HFFc6 (cell line): ENCODE measurements around the gene GFI1. TPM values are rescaled to one million over a fixed set of nuclear protein-coding genes. Genes with fewer than 3 reads are reported as not detected.
A peak's percentile ranks its signal among the peaks of the same experiment; 100 is the strongest.

ENCODE experiments used
- DNase-seq: peaks from one replicate; pipeline ENCODE4 v3.0.0-alpha.2; 2018
- H3K27ac Mint-ChIP-seq: 2 replicates; pipeline ENCODE4 v1.8.0; 2020; ENCODE audit warnings: mild to moderate bottlenecking, mixed read lengths
- H3K27me3 Mint-ChIP-seq: 2 replicates; pipeline ENCODE4 v1.8.0; 2021; ENCODE audit warnings: mild to moderate bottlenecking, moderate library complexity, mixed read lengths; ENCODE audit not compliant: insufficient read depth
- H3K36me3 Mint-ChIP-seq: 2 replicates; pipeline ENCODE4 v1.8.0; 2021; ENCODE audit warnings: low read depth, mixed read lengths
- H3K4me1 Mint-ChIP-seq: 2 replicates; pipeline ENCODE4 v1.8.0; 2020; ENCODE audit warnings: low read depth, mixed read lengths
- H3K4me3 Mint-ChIP-seq: 2 replicates; pipeline ENCODE4 v1.8.0; 2020; ENCODE audit warnings: mild to moderate bottlenecking, moderate library complexity, mixed read lengths
- H3K9me3 Mint-ChIP-seq: 2 replicates; pipeline ENCODE4 v1.8.0; 2020; ENCODE audit warnings: mild to moderate bottlenecking, mixed read lengths
- CTCF ChIP-seq: fragments of 200-600 bp; sonication (generic); IDR thresholded peaks from 2 replicates; pipeline ENCODE4 v1.5.0; 2021; ENCODE audit warnings: antibody characterized with exemption, mild to moderate bottlenecking
- total RNA-seq, 6 experiments: library from RNA; stranded (reverse); fragmentation: NEBNext Ultra II Directional; extraction: Animal tissue kit (Norgen Biotek cat#: 25700); gene quantifications; 2 replicates in 1 of 6; 3 replicates in 5 of 6; pipeline ENCODE4 v1.2.3, GENCODE V29; 2021

The GFI1 gene
- total RNA-seq, 6 experiments from 2014 or later: 0.05 to 0.28 (median 0.07) TPM; not detected in 1

- Mint-ChIP-seq H3K4me3 (peak overlapping the region; percentile 81), H3K9me3 (no peaks in the 10 kb centered on the region), H3K4me1 (peaks cover 30% of the 10 kb centered on the region), H3K36me3 (peaks cover 5% of the 10 kb centered on the region; the same call in 1 of the 2 replicates), H3K27me3 (peaks cover 69% of the 10 kb centered on the region), H3K27ac (no peak overlapping the region)
- no peak for TF ChIP-seq CTCF
- DNase-seq: no peak
Observed at GRCh38 chr1:92482665-92483609, 3.8 kb downstream of the GFI1 start.

DNA sequence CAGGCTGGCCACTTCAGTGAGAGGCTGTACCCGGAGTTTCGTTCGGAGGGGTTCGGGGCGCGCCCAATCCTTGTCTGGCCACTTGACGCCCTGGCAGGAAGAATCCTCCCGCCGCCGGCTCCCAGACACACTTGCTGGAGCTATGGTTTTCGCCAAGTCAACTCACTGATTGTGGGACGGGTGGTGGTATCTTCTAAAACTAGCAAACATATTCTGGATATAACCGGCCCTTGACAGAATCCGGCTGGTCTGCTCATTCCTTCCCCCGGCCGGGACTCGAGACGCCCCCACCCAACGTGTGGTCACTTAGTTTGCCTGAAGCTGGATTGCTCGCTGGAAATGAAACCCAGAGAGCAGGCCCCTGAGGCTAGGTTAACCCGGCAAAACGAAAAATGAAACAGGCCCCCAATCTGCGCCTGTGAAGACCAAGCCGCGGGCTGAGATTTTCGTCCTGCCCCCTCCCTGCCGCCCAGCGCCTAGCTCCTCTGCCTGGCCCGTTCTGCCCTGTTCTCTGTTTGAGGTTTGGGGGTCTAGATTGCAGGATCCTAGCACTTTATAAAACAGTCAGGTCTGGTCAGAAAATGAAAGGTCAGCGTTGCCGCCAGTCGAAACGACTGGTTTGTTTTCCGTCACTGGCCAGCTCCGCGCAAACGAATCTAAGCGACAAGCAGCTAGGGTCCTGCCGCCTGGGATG, 4.6 kb downstream of the GFI1 start:
- H3K4me1 Mint-ChIP-seq: peaks cover 30% of the 10 kb centered on the region

GRCh38 chr1:92481599-92481925, 5.2 kb downstream of the GFI1 start:
- peaks cover 30% of the 10 kb centered on the region for H3K4me1 Mint-ChIP-seq
- H3K27me3 Mint-ChIP-seq: peaks cover 65% of the 10 kb centered on the region
- H3K27ac Mint-ChIP-seq: no peak overlapping the region
- TF ChIP-seq CTCF: no peak
- no peak for DNase-seq
- H3K4me3 Mint-ChIP-seq: peak overlapping the region; percentile 81; the same call in 1 of the 2 replicates
- H3K9me3 Mint-ChIP-seq: no peaks in the 10 kb centered on the region
- peaks cover 5% of the 10 kb centered on the region; the same call in 1 of the 2 replicates for H3K36me3 Mint-ChIP-seq

More for the DNA sequence above, 4.6 kb downstream of the GFI1 start:
- no peak for TF ChIP-seq CTCF
- H3K27ac Mint-ChIP-seq: no peak overlapping the region
- peak overlapping the region; percentile 81 for H3K4me3 Mint-ChIP-seq
- H3K27me3 Mint-ChIP-seq: peaks cover 68% of the 10 kb centered on the region
- no peaks in the 10 kb centered on the region for H3K9me3 Mint-ChIP-seq
- no peak for DNase-seq
- H3K36me3 Mint-ChIP-seq: peaks cover 5% of the 10 kb centered on the region; the same call in 1 of the 2 replicates

DNA sequence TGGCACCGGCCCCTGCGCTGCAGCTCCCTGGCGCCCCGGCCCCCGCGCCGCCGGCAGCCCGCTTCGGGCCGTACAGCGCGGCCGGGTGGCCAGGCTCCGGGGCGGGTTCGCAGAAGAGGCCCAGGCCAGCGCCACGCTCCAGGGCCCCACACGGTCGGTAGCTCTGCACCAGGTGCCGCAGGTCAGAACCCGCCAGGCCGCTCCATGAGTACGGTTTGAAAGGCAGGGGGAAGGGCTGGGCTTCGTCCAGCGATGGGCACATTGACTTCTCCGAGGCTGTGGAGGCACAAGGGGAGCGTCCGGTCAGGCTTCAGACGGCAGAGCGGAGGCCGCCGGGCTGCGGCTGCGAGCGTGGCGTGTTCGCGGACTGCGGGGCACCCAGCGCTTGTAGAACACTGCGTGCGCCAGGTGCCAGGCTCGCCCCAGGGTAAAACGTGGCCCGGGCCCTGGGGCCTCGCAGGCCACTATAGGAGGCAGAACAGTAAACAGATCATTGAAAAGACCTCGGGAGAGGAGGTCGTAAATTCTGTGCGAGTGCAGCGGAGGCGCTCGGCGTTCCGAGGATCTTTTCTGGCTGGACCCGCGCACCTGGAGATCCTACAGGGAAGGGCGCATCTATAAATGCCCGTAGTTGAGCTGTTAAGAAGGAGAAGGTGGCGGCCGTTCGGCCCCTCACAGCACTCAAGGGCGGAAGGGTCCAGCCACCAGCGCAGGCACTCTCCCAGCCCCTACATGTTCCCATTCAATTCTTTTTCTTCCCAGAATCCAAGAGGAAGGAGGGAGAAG, 5.7 kb downstream of the GFI1 start:
- Mint-ChIP-seq H3K9me3 (no peaks in the 10 kb centered on the region), H3K27me3 (peaks cover 64% of the 10 kb centered on the region), H3K36me3 (peaks cover 5% of the 10 kb centered on the region; the same call in 1 of the 2 replicates), H3K4me1 (peaks cover 28% of the 10 kb centered on the region), H3K27ac (no peak overlapping the region), H3K4me3 (no peak overlapping the region)
- DNase-seq: no peak
- no peak for TF ChIP-seq CTCF

DNA sequence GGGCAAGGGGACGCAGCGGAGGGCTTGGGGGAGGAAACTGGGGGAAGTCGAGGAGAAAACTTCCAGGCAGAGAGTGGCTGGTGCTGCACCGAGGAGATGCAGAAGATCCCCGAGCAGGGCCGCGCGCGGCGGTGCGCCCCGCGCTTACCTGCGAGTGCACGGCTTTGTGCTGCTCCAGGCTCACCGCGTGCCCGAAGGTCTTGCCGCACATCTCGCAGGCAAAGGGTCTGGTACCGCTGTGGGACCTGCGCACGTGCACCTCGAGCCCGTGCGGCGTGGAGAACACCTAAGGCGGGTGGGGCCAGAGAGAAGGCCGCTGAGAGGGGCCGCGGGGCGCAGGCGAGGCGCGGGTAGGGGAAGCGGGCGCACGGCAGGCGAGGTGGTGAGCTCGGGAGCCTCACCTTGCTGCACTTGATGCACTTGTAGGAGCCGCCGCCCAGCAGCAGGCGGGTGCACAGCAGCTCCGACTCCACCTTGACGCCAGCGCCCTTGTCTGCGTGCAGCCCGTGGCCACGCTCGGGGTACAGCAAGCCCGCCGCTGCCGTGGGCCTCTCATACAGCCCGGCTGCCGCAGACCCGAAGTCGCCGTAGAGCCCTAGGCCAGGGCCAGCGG, 6.4 kb downstream of the GFI1 start:
- Mint-ChIP-seq H3K27me3 (peaks cover 66% of the 10 kb centered on the region), H3K27ac (no peak overlapping the region), H3K4me1 (peaks cover 26% of the 10 kb centered on the region), H3K4me3 (no peak overlapping the region), H3K36me3 (peaks cover 5% of the 10 kb centered on the region; the same call in 1 of the 2 replicates), H3K9me3 (no peaks in the 10 kb centered on the region)
- no peak for DNase-seq
- TF ChIP-seq CTCF: no peak
